HG03439 (cell line): Measurements from ENCODE around the gene TAF1.
"Not testable (repeated sequence)": the region's sequence is repeated elsewhere in the genome, so short reads cannot be mapped to it uniquely, and the experiment has no call there.

Experiments used
- ATAC-seq: cut with Tn5 transposase; IDR thresholded peaks from one replicate; pipeline ENCODE4 v1.9.1; 2021; ENCODE audit warnings: mild to moderate bottlenecking, moderate library complexity; ENCODE audit not compliant: unreplicated experiment

Gene TAF1

GRCh38 chrX:71438750-71439149, 72.6 kb downstream of the TAF1 start:
- no peak for ATAC-seq

DNA sequence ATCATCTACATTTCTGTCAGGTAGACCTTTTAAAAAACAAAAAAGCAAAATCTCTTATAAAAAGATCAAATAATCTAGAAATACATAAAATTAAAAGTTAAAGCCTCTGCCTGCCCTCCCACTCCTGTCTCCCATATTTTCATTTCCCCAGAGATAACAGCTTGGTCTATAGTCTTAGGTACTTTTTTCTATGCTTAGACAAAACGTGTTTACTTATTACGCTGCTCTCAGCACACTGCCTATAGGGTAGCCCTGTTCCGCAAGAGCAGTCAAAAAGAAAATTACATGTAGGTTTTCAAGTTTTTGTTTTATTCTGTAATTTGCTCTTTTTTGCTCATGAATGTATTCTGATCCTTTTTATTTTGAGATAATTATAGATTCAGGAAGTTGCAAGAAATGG, 73.3 kb downstream of the TAF1 start:
- no peak for ATAC-seq

DNA sequence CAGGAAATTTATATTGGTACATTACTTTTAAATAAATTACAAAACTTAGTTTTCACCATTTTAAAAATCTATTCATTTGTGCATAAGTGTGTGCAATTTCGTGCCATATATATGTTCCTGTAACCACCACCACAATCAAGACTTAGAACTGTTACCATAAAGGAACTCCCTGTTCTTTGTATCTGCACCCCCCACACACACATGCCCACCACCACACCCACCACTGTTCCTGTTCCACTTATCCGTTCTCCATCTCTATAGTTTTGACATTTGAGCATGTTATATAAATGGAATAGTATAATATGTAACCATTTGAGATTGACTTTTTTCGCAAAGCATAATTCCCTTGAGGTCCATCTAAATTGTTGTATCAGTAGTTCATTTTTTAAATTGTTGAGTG, 73.7 kb downstream of the TAF1 start:
- no peak for ATAC-seq

GRCh38 chrX:71440401-71440800, 74.2 kb downstream of the TAF1 start:
- no peak for ATAC-seq

DNA sequence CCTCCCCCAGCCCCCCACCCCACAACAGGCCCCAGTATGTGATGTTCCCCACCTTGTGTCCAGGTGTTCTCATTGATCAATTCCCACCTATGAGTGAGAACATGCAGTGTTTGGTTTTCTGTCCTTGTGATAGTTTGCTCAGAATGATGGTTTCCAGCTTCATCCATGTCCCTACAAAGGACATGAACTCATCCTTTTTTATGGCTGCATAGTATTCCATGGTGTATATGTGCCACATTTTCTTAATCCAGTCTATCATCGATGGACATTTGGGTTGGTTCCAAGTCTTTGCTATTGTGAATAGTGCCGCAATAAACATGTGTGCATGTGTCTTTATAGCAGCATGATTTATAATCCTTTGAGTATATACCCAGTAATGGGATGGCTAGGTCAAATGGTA, 75.7 kb downstream of the TAF1 start:
- ATAC-seq = not testable (repeated sequence)

DNA sequence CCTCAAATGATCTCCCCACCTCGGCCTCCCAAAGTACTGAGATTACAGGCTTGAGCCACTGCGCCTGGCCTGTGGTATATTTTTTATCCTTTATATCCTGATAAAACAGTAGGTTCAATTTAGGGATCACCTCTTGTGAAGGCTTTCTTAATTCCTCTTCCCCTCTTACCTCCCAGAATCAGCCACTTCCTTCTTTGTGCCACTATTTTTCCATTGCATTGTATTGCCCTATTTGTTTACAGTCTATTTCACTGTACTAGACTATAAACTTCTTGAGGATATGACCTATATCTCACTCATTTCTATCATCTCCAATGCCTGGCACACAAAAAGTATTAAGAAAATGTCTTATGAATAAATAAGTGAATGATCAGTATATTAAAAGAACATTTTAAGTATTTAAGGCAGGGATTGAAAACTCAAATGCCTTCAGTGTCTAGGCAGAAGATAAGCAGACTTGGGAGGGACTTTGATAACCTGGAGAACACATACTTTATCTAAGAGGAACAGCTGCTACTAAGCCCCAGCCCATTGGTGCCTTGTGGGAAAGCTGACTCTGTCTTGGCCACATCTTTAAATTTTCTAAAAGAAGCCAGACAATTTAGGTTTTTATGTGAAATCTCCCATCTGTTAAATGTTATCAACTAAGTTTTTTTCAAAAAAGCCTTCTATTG, 84.4 kb downstream of the TAF1 start:
- ATAC-seq = no peak

DNA sequence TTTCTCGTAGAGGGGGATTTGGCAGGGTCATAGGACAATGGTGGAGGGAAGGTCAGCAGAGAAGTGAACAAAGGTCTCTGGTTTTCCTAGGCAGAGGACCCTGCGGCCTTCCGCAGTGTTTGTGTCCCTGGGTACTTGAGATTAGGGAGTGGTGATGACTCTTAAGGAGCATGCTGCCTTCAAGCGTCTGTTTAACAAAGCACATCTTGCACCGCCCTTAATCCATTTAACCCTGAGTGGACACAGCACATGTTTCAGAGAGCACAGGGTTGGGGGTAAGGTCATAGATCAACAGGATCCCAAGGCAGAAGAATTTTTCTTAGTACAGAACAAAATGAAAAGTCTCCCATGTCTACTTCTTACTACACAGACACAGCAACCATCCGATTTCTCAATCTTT, 85.4 kb downstream of the TAF1 start:
- not testable (repeated sequence) for ATAC-seq

GRCh38 chrX:71453056-71453455, 86.9 kb downstream of the TAF1 start:
- ATAC-seq = no peak

DNA sequence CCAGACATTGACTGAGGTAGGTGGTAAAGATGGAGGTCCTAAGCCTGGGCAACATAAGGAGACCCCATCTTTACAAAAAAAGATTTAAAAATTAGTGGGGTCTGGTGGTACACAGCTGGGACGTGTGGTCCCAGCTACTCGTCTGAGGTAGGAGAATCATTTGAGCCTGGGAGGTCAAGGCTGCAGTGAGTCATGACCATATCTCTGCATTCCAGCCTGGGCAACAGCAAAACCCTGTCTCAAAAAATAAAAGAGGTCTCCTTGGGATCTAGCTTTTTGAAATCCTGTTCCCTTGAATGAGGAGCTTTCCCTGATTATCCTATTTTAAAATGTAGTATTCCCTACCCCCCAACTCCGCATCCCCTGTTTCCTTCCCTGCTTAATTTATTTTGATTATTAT, 88.1 kb downstream of the TAF1 start:
- ATAC-seq = no peak

GRCh38 chrX:71458866-71459265, 92.7 kb downstream of the TAF1 start:
- no peak for ATAC-seq

DNA sequence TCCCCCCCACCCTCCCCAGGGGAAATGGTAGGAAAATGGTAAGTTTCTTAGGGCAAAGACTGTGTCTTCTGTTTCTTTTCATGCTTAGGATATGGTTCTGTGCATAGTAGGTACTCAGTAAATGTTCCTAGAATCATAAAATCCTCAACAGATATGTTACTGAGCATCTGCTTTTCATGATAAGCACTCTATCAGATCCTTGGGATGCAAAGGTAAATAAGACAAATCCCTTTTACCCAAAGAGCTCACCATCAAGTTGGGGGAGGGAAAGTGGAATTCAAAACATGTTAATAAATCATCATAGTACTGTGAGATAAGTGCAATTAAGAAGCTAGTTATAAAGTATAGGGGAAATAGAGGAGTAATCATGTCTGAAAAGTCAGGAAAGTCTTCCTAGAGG, 98.8 kb downstream of the TAF1 start:
- no peak for ATAC-seq

- ATAC-seq = no peak
These were observed 100.9 kb downstream of the TAF1 start for GRCh38 chrX:71466979-71467523.

- no peak for ATAC-seq
These were observed 109.8 kb downstream of the TAF1 start for GRCh38 chrX:71475785-71476540.

DNA sequence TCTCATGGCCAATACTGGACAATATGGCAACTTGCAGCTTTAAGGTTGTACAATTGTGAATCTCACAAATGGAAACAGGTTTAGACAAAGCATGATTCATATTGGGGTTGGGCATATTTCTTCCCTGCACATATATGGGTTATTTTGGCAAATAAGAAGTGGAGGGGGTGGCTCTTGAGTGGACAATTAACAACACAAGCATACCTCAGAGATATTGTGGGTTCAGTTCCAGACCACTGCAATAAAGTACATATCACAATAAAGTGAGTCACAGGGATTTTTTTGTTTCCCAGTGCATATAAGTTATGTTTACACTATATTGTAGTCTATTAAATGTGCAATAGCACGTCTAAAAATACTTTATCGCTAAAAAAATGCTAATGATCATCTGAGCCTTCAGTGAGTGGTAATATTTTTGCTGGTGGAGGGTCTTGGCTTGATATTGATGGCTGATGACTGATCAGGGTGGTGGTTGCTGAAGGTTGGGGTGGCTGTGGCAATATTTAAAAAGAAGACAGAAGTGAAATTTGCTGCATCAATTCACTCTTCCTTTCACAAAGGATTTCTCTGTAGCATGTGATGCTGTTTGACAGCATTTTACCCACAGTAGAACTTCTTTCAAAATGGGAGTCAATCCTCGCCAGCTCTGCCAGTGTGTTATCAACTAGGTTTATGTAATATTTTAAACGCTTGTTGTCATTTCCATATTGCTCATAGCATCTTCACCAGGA, 116.2 kb downstream of the TAF1 start:
- no peak for ATAC-seq

- ATAC-seq = no peak
These were observed 121.7 kb downstream of the TAF1 start for GRCh38 chrX:71487814-71488213.

DNA sequence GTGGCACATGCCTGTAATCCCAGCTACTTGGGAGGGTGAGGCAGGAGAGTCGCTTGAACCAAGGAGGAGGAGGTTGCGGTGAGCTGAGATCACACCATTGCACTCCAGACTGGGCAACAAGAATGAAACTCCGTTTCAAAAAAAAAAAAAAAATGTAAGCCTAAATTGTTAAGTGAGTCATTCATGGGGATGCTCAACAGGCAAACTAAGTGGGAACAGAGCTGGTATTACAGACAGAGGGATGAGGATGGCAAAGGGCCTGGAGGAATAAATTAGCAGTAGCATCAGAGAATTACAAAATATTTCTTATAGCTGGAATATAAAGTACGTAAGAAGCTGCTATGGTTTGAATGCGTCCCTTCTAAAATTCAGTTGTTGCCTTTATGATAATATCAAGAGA, 123.4 kb downstream of the TAF1 start:
- ATAC-seq = no peak

- ATAC-seq = peak; percentile 48
These were observed 126.3 kb downstream of the TAF1 start for GRCh38 chrX:71492231-71493065.

DNA sequence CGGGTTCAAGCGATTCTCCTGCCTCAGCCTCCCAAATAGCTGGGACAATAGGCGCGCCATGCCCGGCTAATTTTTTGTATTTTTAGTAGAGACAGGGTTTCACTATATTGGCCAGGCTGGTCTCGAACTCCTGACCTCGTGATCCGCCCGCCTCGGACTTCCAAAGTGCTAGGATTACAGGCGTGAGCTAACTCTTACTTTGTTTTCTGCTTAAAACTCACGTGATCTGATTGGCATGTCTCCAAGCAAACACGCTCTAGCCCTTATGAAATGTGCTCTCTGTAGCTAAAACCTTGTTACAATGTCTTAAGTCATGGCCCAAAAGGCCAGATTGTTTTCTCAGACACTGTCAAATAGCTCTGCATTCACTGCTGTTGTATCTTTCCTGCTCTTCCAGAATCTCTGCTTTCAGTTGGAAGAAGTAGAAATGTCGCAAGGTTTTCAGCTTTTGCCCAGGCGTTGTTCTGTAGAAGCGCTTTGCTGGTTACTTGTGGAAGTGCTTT, 127.0 kb downstream of the TAF1 start:
- no peak for ATAC-seq

DNA sequence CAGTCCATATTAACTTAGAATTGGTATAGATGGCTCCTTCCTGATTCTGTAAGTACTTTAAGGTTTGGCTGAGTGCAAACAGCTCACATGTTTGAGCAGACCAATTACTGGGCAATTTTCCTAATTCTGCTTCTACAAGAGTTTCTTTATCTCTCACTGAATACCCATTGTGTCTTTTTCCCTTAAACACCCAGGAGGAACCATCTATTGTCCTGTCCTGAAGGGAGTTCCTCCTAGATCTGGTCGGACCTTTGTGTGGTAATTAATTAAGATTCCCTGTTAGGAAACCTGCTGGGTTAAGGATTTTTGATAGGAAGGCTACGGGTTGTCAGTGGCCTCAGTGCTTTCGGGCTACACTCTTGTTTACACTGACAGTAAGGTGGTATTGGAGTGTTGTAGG, 129.8 kb downstream of the TAF1 start:
- ATAC-seq = not testable (repeated sequence)

GRCh38 chrX:71496476-71496875, 130.3 kb downstream of the TAF1 start:
- ATAC-seq = no peak

DNA sequence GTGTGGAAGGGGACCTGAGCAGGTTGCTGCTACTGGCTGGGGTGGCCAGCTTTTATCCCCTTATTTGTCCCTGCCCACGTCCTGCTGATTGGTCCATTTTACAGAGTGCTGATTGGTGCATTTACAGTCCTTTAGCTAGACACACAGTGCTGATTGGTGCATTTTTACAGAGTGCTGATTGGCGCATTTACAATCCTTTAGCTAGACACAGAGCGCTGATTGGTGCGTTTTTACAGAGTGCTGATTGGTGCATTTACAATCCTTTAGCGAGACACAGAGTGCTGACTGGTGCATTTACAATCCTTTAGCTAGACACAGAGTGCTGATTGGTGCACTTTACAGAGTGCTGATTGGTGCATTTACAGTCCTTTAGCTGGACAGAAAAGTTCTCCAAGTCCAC, 135.9 kb downstream of the TAF1 start:
- ATAC-seq = not testable (repeated sequence)
